PC-9 (cell line): ENCODE data around the gene RYR1. TPM values are rescaled to one million over a fixed set of nuclear protein-coding genes. Genes with fewer than 3 reads are reported as not detected.

Source experiments
- BruUV-seq: library from RNA; stranded (reverse); fragments of 400-500 nt; replicated peaks from 2 replicates; lab custom pipeline; 2021; lab: Mats Ljungman, UMichigan
- CTCF ChIA-PET: fragments of 300-600 bp; sonication (Branson Sonifier 250); formaldehyde crosslinking; loops from one replicate; lab custom pipeline; 2022; ENCODE audit warnings: antibody characterized with exemption; lab: Charles Lee
- POLR2A ChIA-PET: fragments of 300-600 bp; sonication (Branson Sonifier 250); formaldehyde crosslinking; loops from one replicate; lab custom pipeline; 2022; ENCODE audit warnings: antibody characterized with exemption; ENCODE audit not compliant: unreplicated experiment; lab: Charles Lee
- DNase-seq, 2 experiments: peaks; one replicate each; pipeline versions ENCODE4 v3.0.0 to v3.0.0-alpha.2; 2015 to 2022; ENCODE audit warnings: mixed read lengths in 1 of 2
- H2AFZ ChIP-seq: fragments of 200-600 bp; sonication (generic); 2 replicates; pipeline ENCODE4 v1.8.1; 2017; ENCODE audit warnings: antibody characterized with exemption
- H3F3A ChIP-seq: fragments of 200-600 bp; sonication (generic); 2 replicates; pipeline ENCODE4 v1.8.1; 2017; ENCODE audit warnings: antibody characterized with exemption, mild to moderate bottlenecking, low read depth; ENCODE audit not compliant: insufficient read depth
- H3K27ac ChIP-seq: fragments of 200-600 bp; sonication (generic); 2 replicates; pipeline ENCODE4 v1.6.1; 2016; ENCODE audit warnings: mixed run types
- H3K27me3 ChIP-seq: fragments of 200-600 bp; sonication (generic); 2 replicates; pipeline ENCODE4 v1.6.1; 2016; ENCODE audit warnings: low read depth, mixed run types; ENCODE audit not compliant: insufficient read depth
- H3K36me3 ChIP-seq: fragments of 200-600 bp; sonication (generic); 2 replicates; pipeline ENCODE4 v1.6.1; 2016; ENCODE audit warnings: low read depth, mixed run types
- H3K4me1 ChIP-seq: fragments of 200-600 bp; sonication (generic); replicated peaks from 2 replicates; pipeline ENCODE4 v1.6.1; 2016; ENCODE audit warnings: mixed run types; ENCODE audit not compliant: insufficient read depth
- H3K4me2 ChIP-seq: fragments of 200-600 bp; sonication (generic); 2 replicates; pipeline ENCODE4 v1.6.1; 2017; ENCODE audit warnings: mixed run types
- H3K4me3 ChIP-seq: fragments of 200-600 bp; sonication (generic); 2 replicates; pipeline ENCODE4 v1.6.1; 2016; ENCODE audit warnings: mixed run types
- H3K79me2 ChIP-seq: fragments of 200-600 bp; sonication (generic); 2 replicates; pipeline ENCODE4 v1.6.1; 2017; ENCODE audit warnings: low read depth, mixed run types
- H3K9me2 ChIP-seq: fragments of 200-600 bp; sonication (generic); 2 replicates; pipeline ENCODE4 v1.8.1; 2017; ENCODE audit warnings: mild to moderate bottlenecking; ENCODE audit not compliant: insufficient read depth
- H3K9me3 ChIP-seq: fragments of 200-600 bp; sonication (generic); 2 replicates; pipeline ENCODE4 v1.8.1; 2016; ENCODE audit warnings: low read depth; ENCODE audit not compliant: insufficient read depth
- H4K20me1 ChIP-seq: fragments of 200-600 bp; sonication (generic); 2 replicates; pipeline ENCODE4 v1.8.1; 2017; ENCODE audit not compliant: insufficient read depth
- CTCF ChIP-seq: fragments of 200-600 bp; sonication (generic); conservative IDR thresholded peaks from 2 replicates; pipeline ENCODE4 v1.6.1; 2017; ENCODE audit warnings: mixed run types, antibody characterized with exemption, mild to moderate bottlenecking, moderate library complexity
- EZH2 ChIP-seq: fragments of 200-600 bp; sonication (generic); IDR thresholded peaks from 2 replicates; pipeline ENCODE4 v1.8.0; 2017; ENCODE audit warnings: antibody characterized with exemption, low read depth
- intact Hi-C: fragments of 100-400 bp; cut with micrococcal nuclease; formaldehyde crosslinking; loops from one replicate; pipeline ENCODE4 v1.10.0; 2022; ENCODE audit not compliant: unreplicated experiment
- total RNA-seq: library from RNA; stranded (reverse); gene quantifications from 2 replicates; pipeline ENCODE4 v1.2.3, GENCODE V29; 2021

Gene RYR1
- total RNA-seq, 1 experiment from 2014 or later: 1.0 TPM

- CTCF ChIA-PET: interaction anchor here (0.6 to 3.0 kb wide), 4 partner anchors 13 to 484 kb away, joined by 3 to 29 read pairs (median 6); partner anchors contain the start of genes FAM98C and PSMD8
Measured at GRCh38 chr19:38386971-38387549, 46.4 kb upstream of the RYR1 start.

GRCh38 chr19:38387550-38388348, 45.7 kb upstream of the RYR1 start, which contains the start of gene GGN:
GGN (minus strand) TSS chr19:38388034; CDS start chr19:38387261, 773 bp downstream.
- BruUV-seq: no TSS peak
- peak within 1 kb of the TSS; percentile 36; the same call in 1 of the 2 replicates for H3K27ac ChIP-seq
- intact Hi-C loops: loop anchor here (1.0 to 10.0 kb wide), 4 partner anchors 13 to 483 kb away; partner anchors contain the start of genes PSMD8, SIPA1L3 and WDR87
- DNase-seq: peak; percentile 81 to 93
- peaks cover 27% of the 10 kb centered on the region; the same call in 1 of the 2 replicates for H3F3A ChIP-seq
- peak within 1 kb of the TSS; percentile 81 for H3K4me2 ChIP-seq
- ChIA-PET CTCF (interaction anchor here (0.5 to 3.0 kb wide), 7 partner anchors 14 to 954 kb away, joined by 3 to 29 read pairs (median 8); partner anchors contain the start of genes C19orf33, FAM98C, PSMD8 and SAMD4B), POLR2A (interaction anchor here (0.5 to 1.5 kb wide), 12 partner anchors 11 to 1048 kb away, joined by 3 to 34 read pairs (median 8); partner anchors contain the start of genes ACTN4, FAM98C, PSMD8 and RPS16)
- no peaks in the 10 kb centered on the region for H3K27me3 ChIP-seq
- peak within 1 kb of the TSS; percentile 83 for H2AFZ ChIP-seq
- no peaks in the 10 kb centered on the region for H3K79me2 ChIP-seq
- H3K9me2 ChIP-seq: no peaks in the 10 kb centered on the region
- H3K9me3 ChIP-seq: no peaks in the 10 kb centered on the region
- peaks cover 8% of the 10 kb centered on the region; the same call in 1 of the 2 replicates for H3K4me1 ChIP-seq
- peak within 1 kb of the TSS; percentile 71 for H3K4me3 ChIP-seq
- no peaks in the 10 kb centered on the region for H3K36me3 ChIP-seq
- TF ChIP-seq EZH2 (no peak), CTCF (no peak)
- H4K20me1 ChIP-seq: no peaks in the 10 kb centered on the region

More at GRCh38 chr19:38386971-38387549, 46.4 kb upstream of the RYR1 start:
- Histone ChIP-seq H3K36me3 (no peaks in the 10 kb centered on the region), H3K79me2 (no peaks in the 10 kb centered on the region), H3F3A (peaks cover 34% of the 10 kb centered on the region; the same call in 1 of the 2 replicates), H3K9me3 (no peaks in the 10 kb centered on the region), H3K27me3 (no peaks in the 10 kb centered on the region), H3K9me2 (no peaks in the 10 kb centered on the region), H4K20me1 (no peaks in the 10 kb centered on the region), H2AFZ (no peak overlapping the region), H3K4me3 (peak overlapping the region; percentile 71; the same call in 1 of the 2 replicates), H3K27ac (no peak overlapping the region), H3K4me1 (peaks cover 8% of the 10 kb centered on the region; the same call in 1 of the 2 replicates), H3K4me2 (peak overlapping the region; percentile 81)
- BruUV-seq: TSS peak; percentile 44
- POLR2A ChIA-PET: interaction anchor here (0.6 to 1.5 kb wide), 6 partner anchors 13 to 604 kb away, joined by 5 to 34 read pairs (median 8); partner anchors contain the start of genes FAM98C, PSMD8 and SPINT2
- intact Hi-C loops: loop anchor here (1.0 to 10.0 kb wide), 3 partner anchors 51 to 482 kb away; partner anchors contain the start of genes SIPA1L3 and WDR87
- TF ChIP-seq CTCF (no peak), EZH2 (no peak)
- DNase-seq: no peak
